NCI-H748 (cell line): ENCODE results near the gene PGPEP1.
"Not testable (repeated sequence)": the region's sequence is repeated elsewhere in the genome, so short reads cannot be mapped to it uniquely, and the experiment has no call there.

Source experiments
- DNase-seq: peaks from one replicate; lab custom pipeline; 2025; ENCODE audit not compliant: unreplicated experiment; lab: John Stamatoyannopoulos, UW

PGPEP1 gene

GRCh38 chr19:18308051-18308947 is 32.1 kb upstream of the PGPEP1 start:
- no peak for DNase-seq

DNA sequence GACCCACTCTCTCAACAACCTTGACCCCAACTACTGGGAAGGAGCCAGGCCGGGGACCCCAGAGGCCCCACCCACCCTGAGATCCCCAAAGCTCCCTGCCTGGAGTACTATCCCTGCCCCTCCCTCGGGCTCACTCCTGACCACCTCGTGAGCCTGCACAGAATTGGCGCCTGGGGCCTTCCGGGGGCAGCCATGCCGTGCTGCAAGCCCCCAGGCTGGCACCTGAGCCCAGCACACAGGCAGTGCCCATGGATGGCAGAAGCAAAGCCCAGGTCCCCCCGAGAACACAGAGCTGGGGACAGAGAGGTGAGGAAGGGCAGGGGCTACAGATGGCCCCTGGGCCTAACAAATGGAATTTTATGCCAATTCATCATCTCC is 31.5 kb upstream of the PGPEP1 start:
- no peak for DNase-seq

DNA sequence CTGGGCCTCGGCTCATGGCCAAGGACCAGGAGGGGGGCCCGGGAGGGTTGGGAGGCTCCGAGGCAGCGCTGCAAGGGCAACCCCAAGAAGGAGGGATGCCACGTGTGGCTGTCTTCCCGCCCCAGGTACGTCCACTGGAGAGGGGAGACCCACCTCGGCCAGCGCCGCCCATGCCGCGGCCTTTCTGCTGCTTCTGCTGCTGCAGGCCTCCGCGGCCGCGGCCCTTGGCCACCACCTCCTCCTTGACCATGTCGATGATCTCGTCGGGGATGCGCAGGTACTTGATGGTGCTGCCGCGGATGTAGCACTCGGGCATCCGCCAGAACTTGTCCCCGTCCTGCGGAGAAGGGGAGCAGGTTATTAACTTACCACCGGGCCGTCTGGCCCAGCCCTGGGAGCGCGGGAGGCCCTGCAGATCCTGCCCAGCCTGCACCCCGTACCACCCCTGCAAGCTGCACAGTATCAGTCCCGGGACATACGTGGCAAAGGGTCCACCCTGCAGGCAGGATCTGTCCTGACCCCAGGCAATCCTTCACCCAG is 30.8 kb upstream of the PGPEP1 start:
- DNase-seq, result no peak

DNA sequence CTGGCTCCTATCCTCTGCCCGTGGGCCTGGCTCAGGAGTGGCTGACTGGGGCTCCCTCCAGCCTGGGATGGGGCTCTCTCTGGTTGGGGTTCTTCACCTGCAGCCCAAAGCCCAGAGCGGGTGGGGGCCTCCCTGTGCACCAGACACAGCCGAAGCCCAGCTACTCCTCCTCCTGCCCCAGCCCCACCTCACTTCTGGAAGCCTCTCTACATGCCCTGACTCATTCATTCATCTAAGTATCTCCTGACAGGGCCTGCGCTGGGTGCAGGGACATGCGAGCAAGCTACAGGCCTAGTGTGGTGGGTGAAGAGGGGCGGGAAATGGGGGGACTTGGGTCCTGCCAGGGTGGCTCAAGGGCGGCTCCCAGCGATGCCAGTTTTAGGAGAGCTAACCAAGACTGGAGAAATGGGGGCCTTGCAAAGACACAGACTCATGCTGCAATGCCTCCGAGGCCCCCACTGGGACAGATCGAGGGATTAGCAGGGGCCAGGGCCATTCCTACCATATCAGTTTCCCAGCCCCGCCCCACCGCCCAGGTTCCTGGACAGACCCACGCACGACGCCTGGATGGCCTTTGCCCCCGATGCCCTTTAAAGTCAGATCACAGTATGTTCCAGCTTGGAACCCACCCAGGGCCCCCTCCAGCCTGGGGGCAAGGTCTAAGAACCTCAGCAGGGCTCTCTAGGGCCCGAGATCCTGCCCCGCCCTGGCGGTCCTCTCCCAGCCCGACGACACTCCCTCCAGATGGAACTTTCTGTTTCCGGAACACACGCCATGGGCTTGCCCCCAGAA is 30.1 kb upstream of the PGPEP1 start:
- DNase-seq, result no peak

GRCh38 chr19:18310966-18311365 is 29.4 kb upstream of the PGPEP1 start:
- DNase-seq, result no peak

GRCh38 chr19:18311502-18312091 is 28.8 kb upstream of the PGPEP1 start:
- DNase-seq, result no peak

DNA sequence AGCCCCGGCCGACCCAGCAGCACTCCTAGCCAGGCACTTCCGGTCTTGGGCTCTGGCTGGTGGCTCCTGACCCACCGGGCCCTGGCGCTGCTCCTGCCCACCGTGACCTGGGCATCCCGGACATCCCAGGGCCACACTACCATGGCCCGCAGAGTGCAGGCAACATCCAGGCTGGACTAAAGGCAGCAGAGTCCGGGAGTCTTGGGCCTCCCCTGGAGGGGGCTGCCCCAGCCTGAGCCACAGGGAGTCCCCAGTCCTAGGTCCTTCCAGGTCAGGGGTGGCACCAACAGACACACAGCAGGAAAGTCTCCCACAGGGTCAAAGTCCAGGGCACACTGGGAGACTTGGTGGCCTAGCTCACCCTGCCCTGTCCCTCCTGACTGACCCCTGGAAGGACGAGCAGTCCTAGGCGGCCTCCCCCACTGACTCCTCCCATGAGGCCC is 28.3 kb upstream of the PGPEP1 start:
- DNase-seq, result no peak

GRCh38 chr19:18313398-18313797 is 27.0 kb upstream of the PGPEP1 start:
- no peak for DNase-seq

DNA sequence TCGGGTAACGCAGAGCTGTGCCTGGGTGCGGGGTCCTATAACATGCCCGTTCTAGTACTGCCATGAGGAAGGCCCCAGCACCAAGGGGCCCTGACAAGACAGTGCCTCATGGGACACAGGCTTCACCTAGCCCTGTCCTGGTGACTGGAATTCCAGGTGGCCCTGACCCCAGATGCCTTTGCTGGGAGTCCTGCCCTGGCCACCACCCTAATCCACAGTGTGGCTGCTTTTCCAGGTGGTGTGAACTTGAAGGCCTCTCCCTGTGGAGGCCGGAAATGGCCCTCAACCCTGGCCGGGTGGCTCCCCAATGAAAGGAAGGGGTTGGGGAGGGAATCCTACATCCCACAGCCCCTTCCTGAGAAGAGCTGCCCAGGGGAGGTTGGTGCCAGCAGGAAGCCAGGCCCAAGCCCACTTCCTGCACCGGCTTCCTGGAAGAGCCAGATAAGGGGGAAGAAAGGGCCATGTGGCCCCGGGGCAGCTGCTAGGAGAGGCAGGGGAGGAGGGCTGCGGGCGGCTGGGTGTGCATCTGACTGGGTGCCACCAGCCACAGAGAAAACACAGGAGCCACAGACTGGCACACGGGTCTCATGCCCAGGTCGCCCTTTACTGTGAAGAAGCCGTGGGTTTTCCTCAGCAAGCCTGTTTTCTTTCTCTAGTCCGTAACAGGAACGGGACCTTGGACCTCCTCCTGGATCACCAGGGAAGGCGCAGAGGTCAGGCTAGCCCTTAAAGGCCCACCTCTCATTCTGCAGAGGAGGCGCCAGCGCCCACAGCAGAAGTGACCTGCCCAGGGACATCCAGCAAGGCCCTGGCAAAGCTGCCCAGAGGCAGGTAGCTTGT is 22.2 kb upstream of the PGPEP1 start:
- DNase-seq, result no peak

DNA sequence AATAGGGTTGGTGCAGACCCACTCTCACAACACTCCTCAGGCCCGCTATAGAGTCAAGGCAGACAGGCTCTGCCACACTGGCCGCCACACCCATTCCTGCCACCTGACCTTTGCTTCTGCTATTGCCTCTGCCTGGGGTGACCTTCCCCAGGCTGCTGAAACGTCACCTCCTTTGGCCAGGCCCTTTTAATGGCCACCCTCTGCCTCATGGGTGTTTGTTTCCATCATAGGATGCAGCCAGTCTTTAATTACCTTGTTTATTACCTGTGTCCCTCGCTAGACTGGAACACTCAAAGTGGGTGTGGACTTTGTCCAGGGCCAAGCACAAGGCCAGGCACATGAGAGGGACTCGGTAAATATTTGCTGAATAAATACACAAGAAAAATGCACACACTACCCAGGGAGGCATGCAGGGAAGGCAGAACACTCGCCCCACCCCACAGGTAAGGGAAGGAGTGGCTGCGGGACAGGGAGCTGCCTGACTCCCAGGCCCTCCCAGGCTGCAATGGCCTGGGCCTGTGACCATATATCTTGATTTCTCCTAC is 20.7 kb upstream of the PGPEP1 start:
- no peak for DNase-seq

GRCh38 chr19:18320865-18321733 is 19.3 kb upstream of the PGPEP1 start:
- no peak for DNase-seq

- DNase-seq, result no peak
Observed at GRCh38 chr19:18321734-18322102, 18.7 kb upstream of the PGPEP1 start.

DNA sequence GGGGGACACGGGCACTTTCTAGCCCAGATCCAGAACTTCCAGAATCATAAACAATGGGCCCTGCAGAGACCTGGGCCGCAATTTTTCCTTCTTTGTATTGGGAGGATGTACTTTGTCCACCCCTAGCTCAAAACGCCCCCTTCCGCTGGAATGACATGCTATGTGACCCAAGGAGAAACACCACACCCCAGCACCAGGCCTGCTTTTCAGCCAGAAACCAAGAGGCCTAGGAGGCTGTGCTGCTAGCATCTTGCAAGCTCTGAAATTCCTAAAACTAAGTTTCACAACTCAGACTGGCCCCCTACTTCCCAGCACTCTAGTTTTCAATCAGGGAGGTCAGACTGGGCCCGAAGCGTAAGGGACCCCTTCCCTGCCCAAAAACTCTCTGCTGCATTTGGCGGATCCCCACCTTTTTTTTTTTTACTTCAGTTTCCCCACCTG is 18.1 kb upstream of the PGPEP1 start:
- DNase-seq, result peak; percentile 54

GRCh38 chr19:18322759-18323460 is 17.5 kb upstream of the PGPEP1 start, which contains the start of gene LSM4:
TSS of gene LSM4 (minus strand) at chr19:18323076. CDS start at chr19:18323020, 56 bp downstream.
- DNase-seq, result peak; percentile 97

DNA sequence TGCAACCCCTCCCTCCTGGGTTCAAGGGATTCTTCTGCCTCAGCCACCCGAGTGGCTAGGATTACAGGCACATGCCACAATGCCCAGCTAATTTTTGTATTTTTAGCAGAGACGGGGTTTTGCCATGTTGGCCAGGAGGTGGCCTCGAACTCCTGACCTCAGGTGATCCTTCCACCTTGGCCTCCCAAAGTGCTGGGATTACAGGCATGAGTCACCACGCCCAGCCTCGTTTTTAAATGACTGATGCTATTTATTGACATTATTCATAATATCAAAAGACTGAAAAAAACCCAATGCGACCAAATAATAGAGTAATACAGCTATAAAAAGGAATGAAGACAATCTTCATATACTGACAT is 16.0 kb upstream of the PGPEP1 start:
- DNase-seq, result not testable (repeated sequence)

DNA sequence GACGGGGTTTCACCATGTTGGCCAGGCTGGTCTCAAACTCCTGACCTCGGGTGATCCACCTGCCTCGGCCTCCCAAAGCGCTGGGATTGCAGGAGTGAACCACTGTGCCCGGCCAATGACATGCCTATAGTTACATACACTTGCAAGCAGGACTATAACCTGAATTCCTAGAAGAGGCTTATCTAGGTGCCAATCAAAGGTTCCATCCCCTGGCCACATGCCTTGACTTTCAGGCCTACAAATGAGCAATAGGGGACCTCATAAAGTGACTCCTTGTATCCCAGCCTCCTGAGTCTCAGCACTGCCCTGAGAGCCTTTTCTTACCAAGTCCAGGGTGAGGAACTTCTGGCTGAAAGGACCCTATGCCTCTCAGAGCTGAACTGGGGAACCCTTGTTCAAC is 13.6 kb upstream of the PGPEP1 start:
- no peak for DNase-seq

- peak; percentile 92 for DNase-seq
Observed at GRCh38 chr19:18328340-18329034, 11.9 kb upstream of the PGPEP1 start.

DNA sequence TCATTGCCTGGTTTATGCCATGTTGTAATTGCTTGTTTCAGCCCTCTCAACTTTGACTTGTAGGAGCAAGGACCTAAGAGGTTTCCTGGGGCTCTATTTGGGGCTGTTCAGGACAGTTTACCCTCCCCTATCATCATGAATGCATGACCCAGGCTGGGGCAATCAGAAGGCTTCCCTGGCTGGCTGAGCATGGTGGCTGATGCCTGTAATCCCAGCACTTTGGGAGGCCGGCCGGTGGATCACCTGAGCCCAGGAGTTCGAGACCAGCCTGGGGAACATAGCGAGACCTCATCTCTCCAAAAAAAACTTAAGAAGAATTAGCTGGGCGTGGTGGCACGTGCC is 11.4 kb upstream of the PGPEP1 start:
- DNase-seq, result no peak
